CD14-positive monocyte (primary cell): ENCODE results near the gene MAP10. TPM values are rescaled to one million over a fixed set of nuclear protein-coding genes. Genes with fewer than 3 reads are reported as not detected.
A peak's percentile ranks its signal among the peaks of the same experiment; 100 is the strongest.

ENCODE experiments used
- DNase-seq, 3 donors: peaks; one replicate each; pipeline ENCODE4 v3.0.0-alpha.2; 2011 to 2022
- H2AFZ ChIP-seq: 2 replicates; pipeline ENCODE4 v1.6.0; 2012; ENCODE audit warnings: mild to moderate bottlenecking, low read depth, low read length, inconsistent platforms; ENCODE audit not compliant: insufficient read depth, poor library complexity, severe bottlenecking
- H3K27ac ChIP-seq, 2 donors: 1 replicate in 1 of 2; 2 replicates in 1 of 2; pipeline ENCODE4 v1.5.1; 2012 to 2013; ENCODE audit warnings: low read length in 2 of 2, control low read depth in 1 of 2, inconsistent platforms in 1 of 2, low read depth in 1 of 2, mild to moderate bottlenecking in 1 of 2
- H3K27me3 ChIP-seq, 2 donors: one replicate each; pipeline versions ENCODE4 v1.6.0 to v1.6.1; 2011 to 2013; ENCODE audit warnings: low read length in 2 of 2; ENCODE audit not compliant: control insufficient read depth in 2 of 2, insufficient read depth in 2 of 2
- H3K36me3 ChIP-seq, 2 donors: replicated peaks in 1 of 2; 1 replicate in 1 of 2; 2 replicates in 1 of 2; pipeline versions ENCODE4 v1.5.1 to v1.6.1; 2012 to 2013; ENCODE audit warnings: low read length in 2 of 2, control low read depth in 1 of 2, inconsistent platforms in 1 of 2, mild to moderate bottlenecking in 1 of 2; ENCODE audit not compliant: insufficient read depth in 2 of 2, control insufficient read depth in 1 of 2
- H3K4me1 ChIP-seq, 2 donors: 1 replicate in 1 of 2; 2 replicates in 1 of 2; pipeline versions ENCODE4 v1.5.1 to v1.6.1; 2012 to 2013; ENCODE audit warnings: low read length in 2 of 2, control low read depth in 1 of 2, inconsistent platforms in 1 of 2, mild to moderate bottlenecking in 1 of 2, moderate library complexity in 1 of 2; ENCODE audit not compliant: insufficient read depth in 2 of 2, control insufficient read depth in 1 of 2
- H3K4me2 ChIP-seq: replicated peaks from 2 replicates; pipeline ENCODE3; 2012; ENCODE audit warnings: low read length, moderate library complexity, mild to moderate bottlenecking; ENCODE audit not compliant: poor library complexity, severe bottlenecking; ENCODE audit errors: extremely low read depth
- H3K4me3 ChIP-seq, 3 experiments: fragments of 200-600 bp in 1 of 3; sonication (generic) in 1 of 3; replicated peaks in 1 of 3; 1 replicate in 2 of 3; 2 replicates in 1 of 3; pipeline ENCODE4 v1.5.1; 2011 to 2013; ENCODE audit warnings: low read length in 3 of 3, mild to moderate bottlenecking in 3 of 3, control low read depth in 2 of 3, low read depth in 2 of 3, inconsistent platforms in 1 of 3, moderate library complexity in 1 of 3
- H3K79me2 ChIP-seq: 2 replicates; pipeline ENCODE4 v1.6.0; 2012; ENCODE audit warnings: mild to moderate bottlenecking, control low read depth, inconsistent platforms, low read length, moderate library complexity; ENCODE audit not compliant: insufficient read depth
- H3K9ac ChIP-seq: 2 replicates; pipeline ENCODE4 v1.6.0; 2017; ENCODE audit warnings: low read length, mild to moderate bottlenecking; ENCODE audit not compliant: insufficient read depth, poor library complexity, severe bottlenecking
- H3K9me3 ChIP-seq, 2 donors: replicated peaks in 1 of 2; 1 replicate in 1 of 2; 2 replicates in 1 of 2; pipeline versions ENCODE4 v1.5.1 to v1.6.1; 2012 to 2013; ENCODE audit warnings: low read length in 2 of 2, control low read depth in 1 of 2; ENCODE audit not compliant: control insufficient read depth in 1 of 2, insufficient read depth in 1 of 2
- H4K20me1 ChIP-seq: 2 replicates; pipeline ENCODE4 v1.6.0; 2012; ENCODE audit warnings: mild to moderate bottlenecking, low read length, control low read depth, moderate library complexity; ENCODE audit not compliant: insufficient read depth
- H3K27ac Mint-ChIP-seq, 7 donors: one replicate each; pipeline ENCODE4 v1.8.0; 2020; ENCODE audit warnings: mild to moderate bottlenecking in 7 of 7, mixed read lengths in 7 of 7, moderate library complexity in 6 of 7, inconsistent platforms in 2 of 7
- H3K27me3 Mint-ChIP-seq, 3 donors: one replicate each; pipeline ENCODE4 v1.8.0; 2021 to 2022; ENCODE audit warnings: low read depth in 3 of 3, mild to moderate bottlenecking in 3 of 3, mixed read lengths in 3 of 3, moderate library complexity in 3 of 3, inconsistent platforms in 1 of 3
- H3K36me3 Mint-ChIP-seq, 2 donors: one replicate each; pipeline ENCODE4 v1.8.0; 2020; ENCODE audit warnings: mixed read lengths in 2 of 2, inconsistent platforms in 1 of 2, mild to moderate bottlenecking in 1 of 2
- H3K4me1 Mint-ChIP-seq: one replicate; pipeline ENCODE4 v1.8.0; 2020; ENCODE audit warnings: mild to moderate bottlenecking, mixed read lengths
- H3K4me3 Mint-ChIP-seq, 2 donors: one replicate each; pipeline ENCODE4 v1.8.0; 2020; ENCODE audit warnings: mild to moderate bottlenecking in 2 of 2, mixed read lengths in 2 of 2, moderate library complexity in 1 of 2
- H3K9me3 Mint-ChIP-seq, 7 donors: one replicate each; pipeline ENCODE4 v1.8.0; 2020 to 2022; ENCODE audit warnings: mixed read lengths in 7 of 7, mild to moderate bottlenecking in 6 of 7, moderate library complexity in 6 of 7, inconsistent platforms in 2 of 7
- CTCF ChIP-seq: fragments of 200-600 bp; IDR thresholded peaks from one replicate; pipeline ENCODE4 v1.8.0; 2022; ENCODE audit warnings: antibody characterized with exemption, mild to moderate bottlenecking
- WGBS: methylation state at CpG from one replicate; pipeline ENCODE4 v1.1.5; 2013; ENCODE audit warnings: missing lambda C conversion rate; ENCODE audit not compliant: insufficient coverage; 5-methylcytosine and 5-hydroxymethylcytosine counted together
- intact Hi-C, 2 donors: fragments of 100-400 bp; cut with micrococcal nuclease; formaldehyde crosslinking; loops; one replicate each; pipeline versions ENCODE4 v1.15.0 to v1.15.1; 2023
- polyA plus RNA-seq, 3 donors: library from polyadenylated mRNA; depleted of rRNA in 1 of 3; unstranded in 2 of 3; stranded (reverse) in 1 of 3; fragments of 300-500 nt in 2 of 3; fragments of >200 nt in 1 of 3; fragmentation: Illumina TruSeq in 2 of 3; gene quantifications; 1 replicate in 2 of 3; 2 replicates in 1 of 3; pipeline ENCODE4 v1.2.3, GENCODE V29; 2012 to 2021
- small RNA-seq: library from RNA; depleted of rRNA; stranded (forward); fragments of <200 nt; gene quantifications from one replicate; pipeline ENCODE3, GENCODE V24; 2012; ENCODE audit warnings: low read depth; ENCODE audit not compliant: insufficient read length

The MAP10 gene
- polyA plus RNA-seq, 3 donors = 0.53 to 2.3 (median 1.1) TPM

DNA sequence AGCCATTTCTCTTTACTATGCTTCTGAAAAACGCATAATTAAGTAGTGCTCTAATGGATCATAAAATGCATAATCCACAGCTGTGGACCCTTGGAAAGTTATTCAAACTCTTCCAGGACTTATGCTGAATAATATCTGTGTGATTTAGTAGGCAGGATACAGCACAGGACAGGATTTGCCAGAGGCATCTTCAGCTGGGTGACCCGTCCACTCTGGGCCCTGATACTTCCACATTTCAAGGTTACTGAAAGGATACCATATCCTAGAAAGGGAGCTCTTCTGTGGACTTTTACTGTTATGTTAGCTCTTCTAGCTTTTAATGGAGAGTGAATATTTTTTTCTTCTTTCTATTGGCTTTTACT, 49.6 kb downstream of the MAP10 start:
- no peaks in the 10 kb centered on the region for H3K36me3 Mint-ChIP-seq
- H4K20me1 ChIP-seq = no peaks in the 10 kb centered on the region
- no CpG with 5 or more reads among the region's 2 CpGs for WGBS
- no peak overlapping the region for H3K27ac ChIP-seq
- no peaks in the 10 kb centered on the region for H3K9me3 Mint-ChIP-seq
- TF ChIP-seq CTCF = no peak
- no peak for DNase-seq
- peaks cover 0 to 1% (median 0%) of the 10 kb centered on the region in 3 donors for H3K27me3 Mint-ChIP-seq
- no peak overlapping the region for H3K4me2 ChIP-seq
- H3K4me3 Mint-ChIP-seq = no peak overlapping the region
- intact Hi-C loops = no loop called here
- H3K27ac Mint-ChIP-seq = no peak overlapping the region
- no peaks in the 10 kb centered on the region for H3K79me2 ChIP-seq
- H3K27me3 ChIP-seq = no peaks in the 10 kb centered on the region
- H3K9me3 ChIP-seq = no peaks in the 10 kb centered on the region
- no peaks in the 10 kb centered on the region for H3K4me1 Mint-ChIP-seq
- no peak overlapping the region for H3K9ac ChIP-seq
- no peak overlapping the region for H2AFZ ChIP-seq
- no peak overlapping the region for H3K4me3 ChIP-seq
- no peaks in the 10 kb centered on the region for H3K36me3 ChIP-seq
- H3K4me1 ChIP-seq = no peaks in the 10 kb centered on the region

- Histone ChIP-seq H3K36me3 (no peaks in the 10 kb centered on the region), H4K20me1 (no peaks in the 10 kb centered on the region), H3K4me3 (no peak overlapping the region), H3K4me2 (no peak overlapping the region), H3K9ac (no peak overlapping the region), H3K9me3 (no peaks in the 10 kb centered on the region), H3K27ac (no peak overlapping the region), H3K4me1 (no peaks in the 10 kb centered on the region), H3K27me3 (no peaks in the 10 kb centered on the region), H2AFZ (no peak overlapping the region), H3K79me2 (no peaks in the 10 kb centered on the region)
- no peak for DNase-seq
- intact Hi-C loops = no loop called here
- Mint-ChIP-seq H3K9me3 (no peaks in the 10 kb centered on the region), H3K4me1 (no peaks in the 10 kb centered on the region), H3K4me3 (no peak overlapping the region), H3K27ac (no peak overlapping the region), H3K36me3 (no peaks in the 10 kb centered on the region), H3K27me3 (peaks cover 0 to 1% (median 0%) of the 10 kb centered on the region in 3 donors)
- 100% methylated on average over 2 of the region's 3 CpGs for WGBS
- no peak for TF ChIP-seq CTCF
Measured at GRCh38 chr1:232856541-232856940, 51.3 kb downstream of the MAP10 start.

Small RNA genes within 50 kb of the gene (small RNA-seq; reads per million reads assigned to genes)
- gene RNU1-74P = 12.3 reads per million, percentile 79 among the genes with 10 or more reads in this experiment

Other genes with a start within 250 kb of the MAP10 start
- 1 to 10 TPM in 2 of 3 donors, under 1 TPM in 1; 0.64 to 6.8 (median 1.3) TPM for gene SIPA1L2, start 175.3 kb upstream of the MAP10 start, polyA plus RNA-seq
- 10 to 100 TPM in 2 of 3 donors, 1 to 10 TPM in 1; 8.6 to 42.0 (median 31.7) TPM for gene NTPCR, start 145.2 kb downstream of the MAP10 start, polyA plus RNA-seq